GM21529 (cell line): Measurements from ENCODE around the gene DPP8.

Experiments
- ATAC-seq: cut with Tn5 transposase; IDR thresholded peaks from one replicate; pipeline ENCODE4 v1.9.1; 2021; ENCODE audit not compliant: unreplicated experiment

The DPP8 gene

GRCh38 chr15:65426216-65426853, 91.2 kb downstream of the DPP8 start:
- no peak for ATAC-seq

GRCh38 chr15:65424683-65425082, 92.8 kb downstream of the DPP8 start:
- ATAC-seq: no peak

- no peak for ATAC-seq
These were observed 93.4 kb downstream of the DPP8 start for GRCh38 chr15:65423976-65424679.

GRCh38 chr15:65423150-65423975, 94.1 kb downstream of the DPP8 start:
- ATAC-seq: no peak

- ATAC-seq: no peak
These were observed 95.9 kb downstream of the DPP8 start for GRCh38 chr15:65421360-65422215.

GRCh38 chr15:65420975-65421359, 96.5 kb downstream of the DPP8 start:
- ATAC-seq: no peak

- ATAC-seq: no peak
These were observed 98.9 kb downstream of the DPP8 start for GRCh38 chr15:65418596-65418995.

- no peak for ATAC-seq
These were observed 100.6 kb downstream of the DPP8 start for GRCh38 chr15:65416845-65417416.

GRCh38 chr15:65414841-65415621, 102.5 kb downstream of the DPP8 start:
- no peak for ATAC-seq

GRCh38 chr15:65413760-65414144, 103.7 kb downstream of the DPP8 start:
- ATAC-seq: no peak

GRCh38 chr15:65413051-65413759, 104.3 kb downstream of the DPP8 start:
- no peak for ATAC-seq

- ATAC-seq: no peak
These were observed 104.9 kb downstream of the DPP8 start for GRCh38 chr15:65412556-65412955.

- ATAC-seq: no peak
These were observed 105.9 kb downstream of the DPP8 start for GRCh38 chr15:65411465-65412071.

- ATAC-seq: no peak
These were observed 106.5 kb downstream of the DPP8 start for GRCh38 chr15:65410972-65411371.

GRCh38 chr15:65410036-65410435, 107.5 kb downstream of the DPP8 start:
- no peak for ATAC-seq

GRCh38 chr15:65409036-65409631, 108.4 kb downstream of the DPP8 start:
- no peak for ATAC-seq

GRCh38 chr15:65408324-65409035, 109.0 kb downstream of the DPP8 start:
- no peak for ATAC-seq
